Measurements from ENCODE around the gene DENND4A. TPM values are rescaled to one million over a fixed set of nuclear protein-coding genes. Genes with fewer than 3 reads are reported as not detected.
A peak's percentile ranks its signal among the peaks of the same experiment; 100 is the strongest.

The DENND4A gene
- total RNA-seq, 4 donors from 2014 or later, result 16.6 to 70.1 (median 24.5) TPM

DNA sequence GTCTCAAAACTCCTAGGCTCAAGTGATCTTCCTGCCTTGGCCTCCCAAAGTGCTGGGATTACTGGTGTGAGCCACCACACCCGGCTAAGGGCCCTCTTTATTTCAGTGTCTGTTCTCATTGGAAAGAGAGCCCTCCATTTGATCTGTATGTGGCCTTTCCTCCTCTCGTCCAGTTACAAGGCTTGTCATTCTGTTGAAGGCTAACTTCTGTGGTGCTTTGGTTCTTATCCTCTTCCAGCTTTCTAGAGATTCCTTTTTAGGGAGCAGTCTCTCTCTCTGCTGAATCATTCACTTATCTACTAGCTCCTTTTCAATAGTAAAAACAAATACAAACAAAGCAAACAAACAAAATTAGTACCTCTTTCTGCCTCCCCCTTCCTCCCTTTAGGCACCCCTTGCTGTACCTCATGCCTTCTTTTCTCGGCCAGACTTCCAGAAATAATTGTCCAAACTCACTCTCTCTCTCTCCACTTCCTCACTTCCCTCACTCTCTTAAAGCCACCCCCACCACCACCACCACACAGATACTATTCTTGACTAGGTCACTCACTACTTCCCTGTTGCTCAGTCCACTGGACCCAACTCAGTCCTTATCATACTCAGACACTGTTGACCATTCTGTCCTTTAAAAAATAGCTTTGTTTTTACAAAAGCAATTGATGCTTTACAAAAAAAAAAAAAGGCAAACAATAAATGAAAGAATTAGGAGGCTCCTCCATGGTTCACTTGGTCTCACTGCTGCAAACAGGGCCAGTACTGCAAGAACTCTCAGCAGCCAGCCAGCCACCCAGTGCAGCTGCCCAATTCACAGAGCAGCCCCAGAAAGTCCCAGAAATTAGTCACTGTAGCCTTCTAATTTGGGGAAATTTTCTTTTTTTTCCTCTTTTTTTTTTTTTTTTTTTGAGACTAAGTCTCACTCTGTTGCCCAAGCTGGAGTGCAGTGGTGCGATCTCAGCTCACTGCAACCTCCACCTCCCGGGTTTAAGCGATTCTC is 45.5 kb upstream of the DENND4A start:
- Histone ChIP-seq H3K9me3 (no peaks in the 10 kb centered on the region), H3K4me3 (no peak overlapping the region), H3K27ac (no peak overlapping the region), H3K27me3 (no peaks in the 10 kb centered on the region), H3K4me1 (peaks cover 0 to 19% (median 7%) of the 10 kb centered on the region in 4 donors), H3K36me3 (no peaks in the 10 kb centered on the region)
- TF ChIP-seq, protein P1, sequence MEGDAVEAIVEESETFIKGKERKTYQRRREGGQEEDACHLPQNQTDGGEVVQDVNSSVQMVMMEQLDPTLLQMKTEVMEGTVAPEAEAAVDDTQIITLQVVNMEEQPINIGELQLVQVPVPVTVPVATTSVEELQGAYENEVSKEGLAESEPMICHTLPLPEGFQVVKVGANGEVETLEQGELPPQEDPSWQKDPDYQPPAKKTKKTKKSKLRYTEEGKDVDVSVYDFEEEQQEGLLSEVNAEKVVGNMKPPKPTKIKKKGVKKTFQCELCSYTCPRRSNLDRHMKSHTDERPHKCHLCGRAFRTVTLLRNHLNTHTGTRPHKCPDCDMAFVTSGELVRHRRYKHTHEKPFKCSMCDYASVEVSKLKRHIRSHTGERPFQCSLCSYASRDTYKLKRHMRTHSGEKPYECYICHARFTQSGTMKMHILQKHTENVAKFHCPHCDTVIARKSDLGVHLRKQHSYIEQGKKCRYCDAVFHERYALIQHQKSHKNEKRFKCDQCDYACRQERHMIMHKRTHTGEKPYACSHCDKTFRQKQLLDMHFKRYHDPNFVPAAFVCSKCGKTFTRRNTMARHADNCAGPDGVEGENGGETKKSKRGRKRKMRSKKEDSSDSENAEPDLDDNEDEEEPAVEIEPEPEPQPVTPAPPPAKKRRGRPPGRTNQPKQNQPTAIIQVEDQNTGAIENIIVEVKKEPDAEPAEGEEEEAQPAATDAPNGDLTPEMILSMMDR (IDR thresholded peaks at IDR 0.05), result no peak
- no peak for TF ChIP-seq POLR2A (IDR thresholded peaks at IDR 0.05)
- DNase-seq, result peak in 1 of 3 donors; percentile 43

DNA sequence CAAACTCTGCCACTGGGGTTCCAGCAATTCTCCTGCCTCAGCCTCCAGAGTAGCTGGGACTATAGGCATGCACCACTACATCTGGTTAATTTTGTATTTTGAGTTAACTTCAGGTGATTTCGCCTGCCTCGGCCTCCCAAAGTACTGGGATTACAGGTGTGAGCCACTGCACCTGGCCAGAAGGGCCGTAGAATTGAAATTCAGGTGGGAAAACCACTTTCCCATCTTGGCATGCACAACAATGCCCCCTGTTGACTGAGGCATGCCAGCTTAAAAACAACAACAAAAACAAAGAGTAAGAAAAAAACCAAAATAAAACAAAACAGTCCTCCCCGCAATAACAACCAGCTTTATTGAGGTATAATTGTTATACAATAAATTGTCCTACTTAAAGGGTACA is 44.6 kb upstream of the DENND4A start:
- Histone ChIP-seq H3K36me3 (no peaks in the 10 kb centered on the region), H3K9me3 (no peaks in the 10 kb centered on the region), H3K4me1 (peaks cover 0 to 24% (median 7%) of the 10 kb centered on the region in 4 donors), H3K27me3 (no peaks in the 10 kb centered on the region), H3K4me3 (no peak overlapping the region), H3K27ac (no peak overlapping the region)
- DNase-seq, result peak in 1 of 3 donors; percentile 50
- no peak for TF ChIP-seq POLR2A (IDR thresholded peaks at IDR 0.05)
- TF ChIP-seq, protein P1 (IDR thresholded peaks at IDR 0.05), result peak in 3 of 6 experiments; percentile 19 to 29 (median 21)

DNA sequence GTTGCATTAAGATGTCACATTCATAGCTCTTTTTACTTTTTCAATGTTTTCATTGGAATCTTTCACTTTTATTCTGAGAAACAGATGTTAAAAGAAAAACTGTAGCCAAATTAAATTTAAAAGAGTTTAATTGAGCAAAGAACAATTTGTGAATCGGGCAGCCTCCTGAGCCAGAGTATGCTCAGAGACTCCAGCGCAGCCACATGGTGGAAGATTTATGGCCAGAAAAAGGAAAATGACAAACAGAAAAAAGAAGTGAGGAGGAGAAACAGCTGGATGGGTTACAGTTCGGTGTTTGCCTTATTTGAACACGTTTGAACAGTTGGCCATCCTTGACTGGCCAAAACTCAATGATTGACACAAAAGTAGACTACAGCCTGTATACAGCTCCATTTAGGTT is 43.4 kb upstream of the DENND4A start:
- H3K27me3 ChIP-seq, result no peaks in the 10 kb centered on the region
- DNase-seq, result peak in 1 of 3 donors; percentile 2
- no peak overlapping the region for H3K27ac ChIP-seq
- H3K9me3 ChIP-seq, result no peaks in the 10 kb centered on the region
- H3K4me3 ChIP-seq, result no peak overlapping the region
- peaks cover 0 to 24% (median 7%) of the 10 kb centered on the region in 4 donors for H3K4me1 ChIP-seq
- no peak for TF ChIP-seq POLR2A (IDR thresholded peaks at IDR 0.05)
- no peaks in the 10 kb centered on the region for H3K36me3 ChIP-seq

DNA sequence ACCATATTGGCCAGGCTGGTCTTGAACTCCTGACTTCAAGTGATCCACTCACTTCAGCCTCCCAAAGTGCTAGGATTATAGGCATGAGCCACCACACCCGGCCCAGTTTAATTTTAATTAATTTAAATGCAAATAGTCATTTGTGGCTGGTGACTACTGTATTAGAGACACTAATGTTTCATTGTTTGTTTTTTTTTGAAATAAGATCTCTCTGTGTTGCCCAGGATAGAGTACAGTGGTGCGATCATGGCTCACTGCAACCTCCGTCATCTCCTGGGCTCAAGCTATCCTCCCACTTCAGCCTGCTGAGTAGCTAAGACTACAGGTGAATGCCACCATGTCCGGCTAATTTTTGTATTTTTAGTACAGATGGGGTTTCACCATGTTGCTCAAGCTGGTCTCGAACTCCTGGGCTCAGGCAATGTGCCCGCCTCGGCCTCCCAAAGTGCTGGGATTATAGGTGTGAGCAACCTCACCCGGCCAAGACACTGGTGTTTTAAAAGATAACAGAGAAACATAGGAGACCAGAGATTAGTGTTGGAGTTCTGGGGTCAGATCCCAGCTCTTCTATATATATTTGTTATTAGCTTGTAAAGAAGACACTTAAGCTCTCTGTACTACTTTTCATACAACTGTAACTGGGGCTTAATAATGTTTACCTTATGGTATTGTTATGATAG is 42.6 kb upstream of the DENND4A start:
- Histone ChIP-seq H3K9me3 (no peaks in the 10 kb centered on the region), H3K27ac (peak overlapping the region in 1 of 4 donors; percentile 91), H3K4me3 (no peak overlapping the region), H3K27me3 (no peaks in the 10 kb centered on the region), H3K36me3 (no peaks in the 10 kb centered on the region), H3K4me1 (peaks cover 0 to 24% (median 7%) of the 10 kb centered on the region in 4 donors)
- peak in 1 of 3 donors; percentile 34 for DNase-seq
- TF ChIP-seq, protein P1 (IDR thresholded peaks at IDR 0.05), result no peak
- no peak for TF ChIP-seq POLR2A (IDR thresholded peaks at IDR 0.05)

DNA sequence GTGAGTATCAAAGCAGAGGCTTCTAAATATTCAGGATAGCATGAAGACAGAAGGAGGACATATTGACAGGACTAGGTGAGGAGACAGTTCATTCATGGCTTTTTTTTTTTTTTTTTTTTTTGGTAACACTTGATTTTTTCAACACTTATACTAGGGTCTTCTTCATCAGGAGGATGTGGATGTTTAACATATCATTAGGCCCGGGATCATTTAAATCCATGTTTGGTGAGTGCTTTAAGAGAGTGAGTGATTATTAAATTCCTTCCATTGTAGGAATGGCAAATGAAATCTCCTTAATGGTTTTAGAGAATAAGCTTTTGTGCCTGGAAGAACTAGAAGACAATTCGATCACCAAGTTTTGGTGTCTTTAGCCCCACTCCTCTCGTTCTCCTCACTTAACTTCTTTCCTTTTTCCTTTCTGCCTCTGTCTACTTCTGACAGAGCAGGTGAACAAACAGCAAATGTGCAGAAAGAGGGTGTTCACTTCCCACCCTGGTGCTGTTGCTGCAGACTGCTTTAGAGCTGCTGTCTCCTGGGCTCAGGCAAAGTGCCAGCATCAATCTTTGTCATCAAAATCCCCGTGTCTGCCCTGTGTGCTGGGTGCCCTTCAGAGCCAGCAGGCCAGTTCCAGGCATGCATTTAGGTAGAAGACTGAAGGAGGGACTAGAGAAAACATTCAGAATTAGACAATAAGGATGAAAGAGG is 41.6 kb upstream of the DENND4A start:
- peak in 1 of 3 donors; percentile 48 for DNase-seq
- Histone ChIP-seq H3K27ac (peak overlapping the region; percentile 64 to 91 (median 75)), H3K4me1 (peaks cover 0 to 24% (median 7%) of the 10 kb centered on the region in 4 donors), H3K27me3 (no peaks in the 10 kb centered on the region), H3K9me3 (no peaks in the 10 kb centered on the region), H3K36me3 (no peaks in the 10 kb centered on the region), H3K4me3 (no peak overlapping the region)
- TF ChIP-seq POLR2A (IDR thresholded peaks at IDR 0.05), result no peak
- TF ChIP-seq, protein P1 (IDR thresholded peaks at IDR 0.05), result no peak
